Panc1 (cell line): ENCODE measurements around the gene INO80C. TPM values are rescaled to one million over a fixed set of nuclear protein-coding genes. Genes with fewer than 3 reads are reported as not detected.

Experiments
- ATAC-seq: fragments of 200-7000 bp; cut with Tn5 transposase; 2 replicates; pipeline ENCODE4 v1.9.1; 2020; ENCODE audit warnings: mild to moderate bottlenecking, moderate library complexity
- BruUV-seq: library from RNA; stranded (reverse); fragments of 400-500 nt; replicated peaks from 2 replicates; lab custom pipeline; 2021; lab: Mats Ljungman, UMichigan
- CTCF ChIA-PET: fragments of 300-600 bp; sonication (Branson Sonifier 250); formaldehyde crosslinking; loops from one replicate; lab custom pipeline; 2022; ENCODE audit warnings: antibody characterized with exemption; lab: Charles Lee
- POLR2A ChIA-PET: fragments of 300-600 bp; sonication (Branson Sonifier 250); formaldehyde crosslinking; loops from one replicate; lab custom pipeline; 2022; ENCODE audit warnings: antibody characterized with exemption; lab: Charles Lee
- DNase-seq: peaks from one replicate; pipeline ENCODE4 v3.0.0-alpha.2; 2010; ENCODE audit warnings: low read depth, low spot score
- H3K27ac ChIP-seq: 2 replicates; pipeline ENCODE4 v1.5.1; 2011; ENCODE audit warnings: mild to moderate bottlenecking, low read length, inconsistent platforms
- H3K27me3 ChIP-seq: fragments of 200-500 bp; sonication (Bioruptor generic); 2 replicates; pipeline ENCODE4 v1.6.0; 2014; ENCODE audit warnings: low read length, inconsistent platforms; ENCODE audit not compliant: control insufficient read depth, insufficient read depth
- H3K36me3 ChIP-seq: fragments of 200-500 bp; sonication (Bioruptor generic); 2 replicates; pipeline ENCODE4 v1.5.1; 2014; ENCODE audit warnings: inconsistent platforms, mild to moderate bottlenecking, low read length, moderate library complexity; ENCODE audit not compliant: control insufficient read depth, insufficient read depth
- H3K4me1 ChIP-seq: 2 replicates; pipeline ENCODE4 v1.5.1; 2011; ENCODE audit warnings: inconsistent platforms, mild to moderate bottlenecking, low read length, moderate library complexity; ENCODE audit not compliant: control insufficient read depth, insufficient read depth
- H3K4me3 ChIP-seq, 2 experiments: 2 replicates each; pipeline ENCODE4 v1.5.1; 2011 to 2012; ENCODE audit warnings: low read depth in 2 of 2, low read length in 2 of 2, mild to moderate bottlenecking in 2 of 2, inconsistent platforms in 1 of 2, moderate library complexity in 1 of 2
- H3K9me3 ChIP-seq: fragments of 200-500 bp; sonication (Bioruptor generic); 2 replicates; pipeline ENCODE4 v1.5.1; 2014; ENCODE audit warnings: low read depth, mild to moderate bottlenecking, inconsistent platforms, low read length, moderate library complexity; ENCODE audit not compliant: control insufficient read depth, insufficient read depth
- CTCF ChIP-seq: fragments of 450-650 bp; IDR thresholded peaks from 2 replicates; pipeline ENCODE4 v1.5.1; 2017; ENCODE audit warnings: mild to moderate bottlenecking
- POLR2AphosphoS5 ChIP-seq: IDR thresholded peaks from 2 replicates; pipeline ENCODE4 v1.6.1; 2012; ENCODE audit warnings: mild to moderate bottlenecking, low read depth, low read length, moderate library complexity
- REST ChIP-seq, 2 experiments: IDR thresholded peaks; 2 replicates each; pipeline ENCODE4 v1.6.1; 2011 to 2012; ENCODE audit warnings: low read depth in 2 of 2, control low read depth in 1 of 2, low read length in 1 of 2, mild to moderate bottlenecking in 1 of 2, moderate library complexity in 1 of 2; ENCODE audit not compliant: insufficient read depth in 1 of 2
- SIN3A ChIP-seq: IDR thresholded peaks from 2 replicates; pipeline ENCODE4 v1.6.1; 2012; ENCODE audit warnings: low read depth, mild to moderate bottlenecking, low read length, moderate library complexity, borderline replicate concordance; ENCODE audit not compliant: insufficient read depth
- TCF7L2 ChIP-seq: IDR thresholded peaks from 2 replicates; pipeline ENCODE4 v1.6.1; 2011; ENCODE audit warnings: mild to moderate bottlenecking, low read depth, low read length, inconsistent platforms
- in situ Hi-C: cut with HindIII; loops from 2 replicates; pipeline ENCODE4 v1.10.0; 2016; ENCODE audit warnings: low sequenced_read_pairs, low pct_unique_long_range_greater_than_20kb
- intact Hi-C: fragments of 100-400 bp; cut with micrococcal nuclease; formaldehyde crosslinking; loops from one replicate; pipeline ENCODE4 v1.10.0; 2022; ENCODE audit not compliant: unreplicated experiment
- total RNA-seq: library from RNA; stranded (reverse); gene quantifications from one replicate; pipeline ENCODE4 v1.2.1, GENCODE V29; 2021; ENCODE audit not compliant: unreplicated experiment

INO80C gene
- total RNA-seq, 1 experiment from 2014 or later, result 25.8 TPM

- no TSS peak for BruUV-seq
- H3K36me3 ChIP-seq, result no peaks in the 10 kb centered on the region
- no peak overlapping the region for H3K4me3 ChIP-seq
- ChIA-PET POLR2A (no interaction called here), CTCF (no interaction called here)
- no peak overlapping the region; the same call in 1 of the 2 replicates for H3K27ac ChIP-seq
- H3K4me1 ChIP-seq, result no peaks in the 10 kb centered on the region
- H3K27me3 ChIP-seq, result no peaks in the 10 kb centered on the region
- DNase-seq (no peak), ATAC-seq (no peak)
- no peaks in the 10 kb centered on the region for H3K9me3 ChIP-seq
- intact Hi-C loops (no loop called here), in situ Hi-C loops (no loop called here)
- TF ChIP-seq TCF7L2 (no peak), SIN3A (no peak), POLR2AphosphoS5 (no peak), CTCF (no peak), REST (IDR thresholded peaks at IDR 0.05; ENCODE audit: insufficient read depth in 1 of 2, low read depth in 2 of 2, low read length in 1 of 2) (no peak)
These were observed 65.2 kb downstream of the INO80C start for GRCh38 chr18:35432565-35433001.

DNA sequence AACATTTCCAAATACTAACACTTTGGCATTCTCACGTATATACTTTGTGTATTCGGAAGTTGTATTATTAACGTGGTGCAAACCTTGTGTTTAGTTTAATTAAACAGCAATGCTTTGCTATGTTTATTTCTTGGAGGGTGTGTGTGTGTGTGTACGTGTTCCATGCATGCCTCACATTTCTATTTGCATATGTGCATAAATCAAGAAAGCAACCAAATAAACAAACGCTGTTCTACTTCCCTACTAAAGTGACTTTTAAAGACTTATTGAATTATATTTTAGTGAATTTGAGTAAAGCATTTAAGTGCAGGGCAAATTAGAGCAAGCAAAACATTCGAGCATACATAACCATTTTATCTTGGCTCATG, 66.4 kb downstream of the INO80C start:
- TF ChIP-seq POLR2AphosphoS5 (no peak), CTCF (no peak), TCF7L2 (no peak), SIN3A (no peak), REST (IDR thresholded peaks at IDR 0.05; ENCODE audit: insufficient read depth in 1 of 2, low read depth in 2 of 2, low read length in 1 of 2) (no peak)
- intact Hi-C loops (no loop called here), in situ Hi-C loops (no loop called here)
- H3K4me3 ChIP-seq, result no peak overlapping the region
- CTCF ChIA-PET, result no interaction called here
- no TSS peak for BruUV-seq
- DNase-seq, result no peak
- no peaks in the 10 kb centered on the region for H3K4me1 ChIP-seq
- H3K9me3 ChIP-seq, result no peaks in the 10 kb centered on the region
- H3K27ac ChIP-seq, result no peak overlapping the region
- no peaks in the 10 kb centered on the region for H3K27me3 ChIP-seq
- ATAC-seq, result no peak
- POLR2A ChIA-PET, result no interaction called here
- H3K36me3 ChIP-seq, result no peaks in the 10 kb centered on the region
